Measurements from ENCODE around the gene ANO5. TPM values are rescaled to one million over a fixed set of nuclear protein-coding genes. Genes with fewer than 3 reads are reported as not detected.

ANO5 gene
- total and polyA plus RNA-seq, 2 of the 4 experiments (the other 2 are of a cell fraction), result not detected

DNA sequence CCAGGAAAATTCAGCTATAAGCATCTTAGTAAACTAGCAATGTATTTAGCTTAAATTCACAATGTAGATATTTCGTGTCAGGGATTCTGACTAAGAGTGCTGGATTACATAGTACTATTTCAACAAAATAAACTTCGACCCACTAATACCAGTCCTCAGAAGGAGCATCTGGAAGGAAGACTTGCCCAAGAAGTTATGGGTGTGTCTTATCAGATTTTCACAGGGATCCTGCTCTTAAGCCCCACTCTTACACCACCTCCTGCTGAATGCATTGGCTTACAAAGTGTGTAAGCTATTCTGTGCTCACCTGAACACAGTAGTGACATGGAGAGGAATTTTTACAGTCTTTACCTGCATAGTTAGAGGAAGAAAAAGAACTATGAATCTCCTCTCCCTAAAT lies 35.4 kb upstream of the ANO5 start:
- BruUV-seq (replicated peaks), result no TSS peak
- no peaks in the 10 kb centered on the region for H3K36me3 ChIP-seq (ENCODE audit: control insufficient read depth, insufficient read depth, low read length)
- no peak overlapping the region for H4K8ac ChIP-seq (ENCODE audit: low read depth in 2 of 2, low read length in 2 of 2)
- ATAC-seq (ENCODE audit: low read depth) (no peak), DNase-seq (no peak)
- dilution Hi-C loops (cut with HindIII; ENCODE audit: low sequenced_read_pairs, unreplicated experiment) (no loop called here), in situ Hi-C loops (cut with MboI; ENCODE audit: low sequenced_read_pairs) (no loop called here), intact Hi-C loops (cut with micrococcal nuclease) (no loop called here)
- no peak for TF ChIP-seq FOS (IDR thresholded peaks at IDR 0.05; ENCODE audit: low read depth, low read length)
- no peak for TF ChIP-seq MAFK (IDR thresholded peaks at IDR 0.05; ENCODE audit: low read depth, low read length)
- no peak for TF ChIP-seq BHLHE40 (IDR thresholded peaks at IDR 0.05; ENCODE audit: low read depth, low read length)
- TF ChIP-seq CHD1 (IDR thresholded peaks at IDR 0.05; ENCODE audit: low read depth, low read length), result no peak
- TF ChIP-seq RAD21 (IDR thresholded peaks at IDR 0.05; ENCODE audit: low read length), result no peak
- TF ChIP-seq RFX5 (IDR thresholded peaks at IDR 0.05; ENCODE audit: low read depth, low read length), result no peak
- TF ChIP-seq, protein P1, sequence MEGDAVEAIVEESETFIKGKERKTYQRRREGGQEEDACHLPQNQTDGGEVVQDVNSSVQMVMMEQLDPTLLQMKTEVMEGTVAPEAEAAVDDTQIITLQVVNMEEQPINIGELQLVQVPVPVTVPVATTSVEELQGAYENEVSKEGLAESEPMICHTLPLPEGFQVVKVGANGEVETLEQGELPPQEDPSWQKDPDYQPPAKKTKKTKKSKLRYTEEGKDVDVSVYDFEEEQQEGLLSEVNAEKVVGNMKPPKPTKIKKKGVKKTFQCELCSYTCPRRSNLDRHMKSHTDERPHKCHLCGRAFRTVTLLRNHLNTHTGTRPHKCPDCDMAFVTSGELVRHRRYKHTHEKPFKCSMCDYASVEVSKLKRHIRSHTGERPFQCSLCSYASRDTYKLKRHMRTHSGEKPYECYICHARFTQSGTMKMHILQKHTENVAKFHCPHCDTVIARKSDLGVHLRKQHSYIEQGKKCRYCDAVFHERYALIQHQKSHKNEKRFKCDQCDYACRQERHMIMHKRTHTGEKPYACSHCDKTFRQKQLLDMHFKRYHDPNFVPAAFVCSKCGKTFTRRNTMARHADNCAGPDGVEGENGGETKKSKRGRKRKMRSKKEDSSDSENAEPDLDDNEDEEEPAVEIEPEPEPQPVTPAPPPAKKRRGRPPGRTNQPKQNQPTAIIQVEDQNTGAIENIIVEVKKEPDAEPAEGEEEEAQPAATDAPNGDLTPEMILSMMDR (conservative IDR thresholded peaks at IDR 0.05; ENCODE audit: low read depth, low read length), result no peak
- TF ChIP-seq, protein P2, sequence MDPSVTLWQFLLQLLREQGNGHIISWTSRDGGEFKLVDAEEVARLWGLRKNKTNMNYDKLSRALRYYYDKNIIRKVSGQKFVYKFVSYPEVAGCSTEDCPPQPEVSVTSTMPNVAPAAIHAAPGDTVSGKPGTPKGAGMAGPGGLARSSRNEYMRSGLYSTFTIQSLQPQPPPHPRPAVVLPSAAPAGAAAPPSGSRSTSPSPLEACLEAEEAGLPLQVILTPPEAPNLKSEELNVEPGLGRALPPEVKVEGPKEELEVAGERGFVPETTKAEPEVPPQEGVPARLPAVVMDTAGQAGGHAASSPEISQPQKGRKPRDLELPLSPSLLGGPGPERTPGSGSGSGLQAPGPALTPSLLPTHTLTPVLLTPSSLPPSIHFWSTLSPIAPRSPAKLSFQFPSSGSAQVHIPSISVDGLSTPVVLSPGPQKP (IDR thresholded peaks at IDR 0.05; ENCODE audit: borderline replicate concordance, low read depth, low read length), result no peak
- TF ChIP-seq, protein P3, sequence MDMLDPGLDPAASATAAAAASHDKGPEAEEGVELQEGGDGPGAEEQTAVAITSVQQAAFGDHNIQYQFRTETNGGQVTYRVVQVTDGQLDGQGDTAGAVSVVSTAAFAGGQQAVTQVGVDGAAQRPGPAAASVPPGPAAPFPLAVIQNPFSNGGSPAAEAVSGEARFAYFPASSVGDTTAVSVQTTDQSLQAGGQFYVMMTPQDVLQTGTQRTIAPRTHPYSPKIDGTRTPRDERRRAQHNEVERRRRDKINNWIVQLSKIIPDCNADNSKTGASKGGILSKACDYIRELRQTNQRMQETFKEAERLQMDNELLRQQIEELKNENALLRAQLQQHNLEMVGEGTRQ (IDR thresholded peaks at IDR 0.05; ENCODE audit: low read depth, low read length), result no peak
- no peak for TF ChIP-seq CEBPB (IDR thresholded peaks at IDR 0.05; ENCODE audit: low read depth, low read length)
- no peak for TF ChIP-seq MXI1 (IDR thresholded peaks at IDR 0.05; ENCODE audit: borderline replicate concordance, low read depth, low read length)
- TF ChIP-seq SMC3 (IDR thresholded peaks at IDR 0.05; ENCODE audit: low read depth, low read length), result no peak
- no peak for TF ChIP-seq POLR2A (IDR thresholded peaks at IDR 0.05; ENCODE audit: low read depth, low read length)
- ChIA-PET CTCF (no interaction called here), POLR2A (ENCODE audit: unreplicated experiment) (no interaction called here)
- H2BK20ac ChIP-seq (ENCODE audit: low read depth, low read length), result no peak overlapping the region
- peaks cover 2% of the 10 kb centered on the region; the same call in 1 of the 2 replicates for H3K9me3 ChIP-seq (ENCODE audit: control insufficient read depth, insufficient read depth, low read length)
- H3K4me3 ChIP-seq (ENCODE audit: insufficient read depth, low read depth, low read length), result no peak overlapping the region
- H3K4me2 ChIP-seq (ENCODE audit: low read depth, low read length), result no peak overlapping the region
- no peak overlapping the region for H2AK9ac ChIP-seq (replicated peaks; ENCODE audit: low read depth, low read length, poor library complexity)
- no peaks in the 10 kb centered on the region for H3K27me3 ChIP-seq (ENCODE audit: control insufficient read depth, insufficient read depth, low read length)
- H4K20me1 ChIP-seq (ENCODE audit: insufficient read depth, low read length), result no peaks in the 10 kb centered on the region
- H3K27ac ChIP-seq (ENCODE audit: insufficient read depth, low read length), result no peak overlapping the region
- H3K23ac ChIP-seq (ENCODE audit: low read depth, low read length), result no peak overlapping the region
- H2BK120ac ChIP-seq (ENCODE audit: low read depth, low read length), result no peak overlapping the region
- H3K18ac ChIP-seq (ENCODE audit: low read depth, low read length), result no peak overlapping the region
- H3K56ac ChIP-seq (ENCODE audit: extremely low read depth, insufficient read depth, low read length), result no peak overlapping the region
- no peak overlapping the region for H3K4ac ChIP-seq (ENCODE audit: low read depth, low read length)
- H2AK5ac ChIP-seq (ENCODE audit: low read depth, low read length), result no peak overlapping the region
- no peak overlapping the region for H3K14ac ChIP-seq (replicated peaks; ENCODE audit: low read depth, low read length)
- no peaks in the 10 kb centered on the region for H3K9me1 ChIP-seq (ENCODE audit: insufficient read depth, low read length)
- H2AFZ ChIP-seq (replicated peaks; ENCODE audit: low read length, poor library complexity), result no peak overlapping the region
- WGBS, 2 experiments (ENCODE audit: extremely low coverage in 2 of 2, insufficient read length in 1 of 2), result no CpG with 5 or more reads among the region's 2 CpGs
- H2BK15ac ChIP-seq (ENCODE audit: low read depth, low read length), result no peak overlapping the region
- no peak overlapping the region for H4K91ac ChIP-seq (ENCODE audit: insufficient read depth, low read depth, low read length)
- no peak overlapping the region for H4K5ac ChIP-seq (ENCODE audit: low read depth, low read length)
- no peak overlapping the region for H2BK5ac ChIP-seq (ENCODE audit: low read depth, low read length, poor library complexity, severe bottlenecking)
- H3K79me1 ChIP-seq (ENCODE audit: low read depth in 1 of 2, low read length in 2 of 2), result no peaks in the 10 kb centered on the region
- H3K9ac ChIP-seq (ENCODE audit: low read depth, low read length), result no peak overlapping the region
- no peaks in the 10 kb centered on the region for H3K4me1 ChIP-seq (ENCODE audit: control insufficient read depth, insufficient read depth, low read length)

All from IMR-90 (cell line).